DOHH2 (cell line): Measurements from ENCODE around the gene FKBP2.

Experiments used
- H3F3A ChIP-seq: fragments of 200-600 bp; sonication (generic), shearing (Covaris generic); 2 replicates; pipeline ENCODE4 v1.6.0; 2016; ENCODE audit warnings: antibody characterized with exemption, mild to moderate bottlenecking; ENCODE audit not compliant: control insufficient read depth, insufficient read depth
- H3K27ac ChIP-seq: fragments of 200-600 bp; sonication (generic); 2 replicates; pipeline ENCODE4 v1.5.1; 2014; ENCODE audit warnings: low read depth, mild to moderate bottlenecking, low read length, moderate library complexity
- H3K27me3 ChIP-seq: fragments of 200-600 bp; sonication (generic); 2 replicates; pipeline ENCODE4 v1.6.1; 2014; ENCODE audit warnings: mild to moderate bottlenecking, low read length, mixed read lengths; ENCODE audit not compliant: control insufficient read depth
- H3K36me3 ChIP-seq: fragments of 200-600 bp; sonication (generic); 2 replicates; pipeline ENCODE4 v1.6.1; 2014; ENCODE audit warnings: mild to moderate bottlenecking, low read length, moderate library complexity, mixed read lengths; ENCODE audit not compliant: control insufficient read depth
- H3K4me1 ChIP-seq: fragments of 200-600 bp; sonication (generic); 2 replicates; pipeline ENCODE4 v1.6.1; 2014; ENCODE audit warnings: mild to moderate bottlenecking, low read length, mixed read lengths; ENCODE audit not compliant: control insufficient read depth
- H3K4me2 ChIP-seq: fragments of 200-600 bp; sonication (generic); 2 replicates; pipeline ENCODE4 v1.6.0; 2014; ENCODE audit warnings: mild to moderate bottlenecking, low read length, moderate library complexity
- H3K4me3 ChIP-seq: fragments of 200-600 bp; sonication (generic); 2 replicates; pipeline ENCODE4 v1.5.1; 2014; ENCODE audit warnings: mild to moderate bottlenecking, low read length, mixed read lengths
- H3K79me2 ChIP-seq: fragments of 200-600 bp; sonication (generic); 2 replicates; pipeline ENCODE4 v1.6.1; 2014; ENCODE audit warnings: mild to moderate bottlenecking, low read length, mixed read lengths; ENCODE audit not compliant: control insufficient read depth
- H3K9me2 ChIP-seq: fragments of 200-600 bp; sonication (generic); replicated peaks from 2 replicates; pipeline ENCODE4 v1.6.1; 2014; ENCODE audit warnings: mild to moderate bottlenecking, low read length, mixed read lengths; ENCODE audit not compliant: control insufficient read depth
- H3K9me3 ChIP-seq: fragments of 200-600 bp; sonication (generic); 2 replicates; pipeline ENCODE4 v1.6.1; 2014; ENCODE audit warnings: antibody characterized with exemption, low read length, mixed read lengths; ENCODE audit not compliant: control insufficient read depth, insufficient read depth
- H4K20me1 ChIP-seq: fragments of 200-600 bp; sonication (generic); 2 replicates; pipeline ENCODE4 v1.6.0; 2014; ENCODE audit warnings: low read depth, mild to moderate bottlenecking, antibody characterized with exemption, low read length, moderate library complexity; ENCODE audit not compliant: control insufficient read depth, insufficient read depth
- CTCF ChIP-seq: fragments of 200-600 bp; sonication (generic); IDR thresholded peaks from one replicate; pipeline ENCODE4 v1.5.1; 2014; ENCODE audit warnings: antibody characterized with exemption, mild to moderate bottlenecking, low read depth, low read length; ENCODE audit not compliant: poor library complexity, severe bottlenecking
- EZH2phosphoT487 ChIP-seq: fragments of 200-600 bp; sonication (generic); IDR thresholded peaks from 2 replicates; pipeline ENCODE4 v1.6.1; 2017; ENCODE audit warnings: borderline replicate concordance, mild to moderate bottlenecking, antibody characterized with exemption, low read length, moderate library complexity, mixed read lengths

The FKBP2 gene

GRCh38 chr11:64251753-64252002 is 10.8 kb downstream of the FKBP2 start:
- TF ChIP-seq EZH2phosphoT487 (no peak), CTCF (no peak)
- peaks cover 16% of the 10 kb centered on the region for H3F3A ChIP-seq
- H3K27me3 ChIP-seq: no peaks in the 10 kb centered on the region
- no peaks in the 10 kb centered on the region for H3K9me2 ChIP-seq
- H3K4me2 ChIP-seq: peak overlapping the region; percentile 97
- H3K36me3 ChIP-seq: peaks cover 18% of the 10 kb centered on the region
- no peaks in the 10 kb centered on the region for H3K9me3 ChIP-seq
- H3K4me3 ChIP-seq: peak overlapping the region; percentile 95
- peaks cover 42% of the 10 kb centered on the region for H3K4me1 ChIP-seq
- H3K79me2 ChIP-seq: peaks cover 15% of the 10 kb centered on the region
- peak overlapping the region; percentile 5; the same call in 1 of the 2 replicates for H3K27ac ChIP-seq
- H4K20me1 ChIP-seq: peaks cover 5% of the 10 kb centered on the region; the same call in 1 of the 2 replicates

- Histone ChIP-seq H3K9me2 (no peaks in the 10 kb centered on the region), H3K36me3 (peaks cover 19% of the 10 kb centered on the region), H3F3A (peaks cover 16% of the 10 kb centered on the region), H3K79me2 (peaks cover 15% of the 10 kb centered on the region), H3K27ac (peak overlapping the region; percentile 5; the same call in 1 of the 2 replicates), H4K20me1 (peaks cover 5% of the 10 kb centered on the region; the same call in 1 of the 2 replicates), H3K4me1 (peaks cover 38% of the 10 kb centered on the region), H3K27me3 (no peaks in the 10 kb centered on the region), H3K4me2 (peak overlapping the region; percentile 97), H3K9me3 (no peaks in the 10 kb centered on the region), H3K4me3 (peak overlapping the region; percentile 95)
- TF ChIP-seq EZH2phosphoT487: no peak
- TF ChIP-seq CTCF: peak; percentile 76
Observed at GRCh38 chr11:64252003-64252872, 11.3 kb downstream of the FKBP2 start.

GRCh38 chr11:64253043-64253442 is 12.1 kb downstream of the FKBP2 start:
- H3K9me2 ChIP-seq: no peaks in the 10 kb centered on the region
- H3K36me3 ChIP-seq: peaks cover 19% of the 10 kb centered on the region
- H3K79me2 ChIP-seq: peaks cover 15% of the 10 kb centered on the region
- no peak overlapping the region for H3K27ac ChIP-seq
- H3K4me2 ChIP-seq: peak overlapping the region; percentile 97; the same call in 1 of the 2 replicates
- no peak overlapping the region; the same call in 1 of the 2 replicates for H3K4me3 ChIP-seq
- no peaks in the 10 kb centered on the region for H3K9me3 ChIP-seq
- H3F3A ChIP-seq: peaks cover 9% of the 10 kb centered on the region
- TF ChIP-seq EZH2phosphoT487: no peak
- no peak for TF ChIP-seq CTCF
- no peaks in the 10 kb centered on the region for H3K27me3 ChIP-seq
- H3K4me1 ChIP-seq: peaks cover 30% of the 10 kb centered on the region
- peaks cover 5% of the 10 kb centered on the region; the same call in 1 of the 2 replicates for H4K20me1 ChIP-seq
